ENCODE data around the gene PANK4. TPM values are rescaled to one million over a fixed set of nuclear protein-coding genes. Genes with fewer than 3 reads are reported as not detected.
"Not testable (repeated sequence)": the region's sequence is repeated elsewhere in the genome, so short reads cannot be mapped to it uniquely, and the experiment has no call there.

The PANK4 gene
- total RNA-seq: 10 to 100 TPM; 25.7 to 29.0 TPM
- 10 to 100 TPM; 35.5 to 37.9 TPM for polyA plus RNA-seq (ENCODE audit: insufficient read length in 2 of 2)
- long read RNA-seq, donor 1, transcript PANK4-201 (19 exons, 2,677 nt): major isoform, 8 of 8 reads
- long read RNA-seq, donor 1, partial matches to known transcripts: 0 of 8 reads
- long read RNA-seq, donor 1, other reads (novel, unspliced or antisense): 0 of 8 reads
- long read RNA-seq, donor 2, partial matches to known transcripts: 0 of 1 reads
- long read RNA-seq, donor 2, other reads (novel, unspliced or antisense): 0 of 1 reads
- long read RNA-seq, donor 3, partial matches to known transcripts: 8 of 8 reads
- long read RNA-seq, donor 3, other reads (novel, unspliced or antisense): 0 of 8 reads
- long read RNA-seq, donor 4, transcript PANK4-201 (19 exons, 2,677 nt): major isoform, 6 of 6 reads
- long read RNA-seq, donor 4, partial matches to known transcripts: 0 of 6 reads
- long read RNA-seq, donor 4, other reads (novel, unspliced or antisense): 0 of 6 reads

- Histone ChIP-seq H3K4me3 (ENCODE audit: low read depth, low read length) (peak within 1 kb of the TSS; percentile 69), H3K9me3 (ENCODE audit: control insufficient read depth, insufficient read depth, low read length) (no peaks in the 10 kb centered on the region), H3K4me1 (ENCODE audit: control insufficient read depth, insufficient read depth, low read length) (peaks cover 65% of the 10 kb centered on the region), H3K27ac (ENCODE audit: low read depth, low read length) (peak within 1 kb of the TSS; percentile 79), H3K36me3 (ENCODE audit: control insufficient read depth, insufficient read depth, low read length) (peaks cover 30% of the 10 kb centered on the region), H3K27me3 (ENCODE audit: control insufficient read depth, insufficient read depth, low read length) (peaks cover 7% of the 10 kb centered on the region)
- DNase-seq (ENCODE audit: low read depth in 4 of 6, low spot score in 6 of 6): peak in 3 of 6 donors; percentile 92 to 98 (median 98)
- under 1% methylated on average over 101 of the region's 107 CpGs for WGBS (ENCODE audit: insufficient coverage)
Observed at GRCh38 chr1:2525920-2526823, at the start of gene PANK4. Gene PANK4, minus strand, starts transcription at chr1:2526596. Its CDS starts 9 bp downstream, at chr1:2526587.

- peaks cover 5% of the 10 kb centered on the region for H3K9me3 ChIP-seq (ENCODE audit: control insufficient read depth, insufficient read depth, low read length)
- 96% methylated on average over 5 of the region's 9 CpGs for WGBS (ENCODE audit: insufficient coverage)
- H3K4me1 ChIP-seq (ENCODE audit: control insufficient read depth, insufficient read depth, low read length): peaks cover 9% of the 10 kb centered on the region
- DNase-seq (ENCODE audit: low read depth in 4 of 6, low spot score in 6 of 6): no peak
- H3K4me3 ChIP-seq (ENCODE audit: low read depth, low read length): no peak overlapping the region
- H3K36me3 ChIP-seq (ENCODE audit: control insufficient read depth, insufficient read depth, low read length): no peaks in the 10 kb centered on the region
- H3K27me3 ChIP-seq (ENCODE audit: control insufficient read depth, insufficient read depth, low read length): no peaks in the 10 kb centered on the region
- no peak overlapping the region for H3K27ac ChIP-seq (ENCODE audit: low read depth, low read length)
Observed at GRCh38 chr1:2574350-2574749, 48.0 kb upstream of the PANK4 start.

- 93% methylated on average over 8 of the region's 8 CpGs for WGBS (ENCODE audit: insufficient coverage)
- no peaks in the 10 kb centered on the region for H3K27me3 ChIP-seq (ENCODE audit: control insufficient read depth, insufficient read depth, low read length)
- H3K9me3 ChIP-seq (ENCODE audit: control insufficient read depth, insufficient read depth, low read length): peaks cover 5% of the 10 kb centered on the region
- DNase-seq (ENCODE audit: low read depth in 4 of 6, low spot score in 6 of 6): no peak
- peaks cover 7% of the 10 kb centered on the region for H3K4me1 ChIP-seq (ENCODE audit: control insufficient read depth, insufficient read depth, low read length)
- no peak overlapping the region for H3K27ac ChIP-seq (ENCODE audit: low read depth, low read length)
- no peaks in the 10 kb centered on the region for H3K36me3 ChIP-seq (ENCODE audit: control insufficient read depth, insufficient read depth, low read length)
- H3K4me3 ChIP-seq (ENCODE audit: low read depth, low read length): no peak overlapping the region
Observed at GRCh38 chr1:2573250-2573920, 47.0 kb upstream of the PANK4 start.

GRCh38 chr1:2571348-2571747, 45.0 kb upstream of the PANK4 start:
- Histone ChIP-seq H3K9me3 (ENCODE audit: control insufficient read depth, insufficient read depth, low read length) (peaks cover 5% of the 10 kb centered on the region), H3K27me3 (ENCODE audit: control insufficient read depth, insufficient read depth, low read length) (no peaks in the 10 kb centered on the region), H3K27ac (ENCODE audit: low read depth, low read length) (no peak overlapping the region), H3K4me3 (ENCODE audit: low read depth, low read length) (no peak overlapping the region), H3K4me1 (ENCODE audit: control insufficient read depth, insufficient read depth, low read length) (no peaks in the 10 kb centered on the region), H3K36me3 (ENCODE audit: control insufficient read depth, insufficient read depth, low read length) (no peaks in the 10 kb centered on the region)
- DNase-seq (ENCODE audit: low read depth in 4 of 6, low spot score in 6 of 6): no peak
- 93% methylated on average over 9 of the region's 9 CpGs for WGBS (ENCODE audit: insufficient coverage)

GRCh38 chr1:2570332-2570731, 43.9 kb upstream of the PANK4 start:
- no peak overlapping the region for H3K4me3 ChIP-seq (ENCODE audit: low read depth, low read length)
- H3K36me3 ChIP-seq (ENCODE audit: control insufficient read depth, insufficient read depth, low read length): no peaks in the 10 kb centered on the region
- no peaks in the 10 kb centered on the region for H3K4me1 ChIP-seq (ENCODE audit: control insufficient read depth, insufficient read depth, low read length)
- peaks cover 5% of the 10 kb centered on the region for H3K9me3 ChIP-seq (ENCODE audit: control insufficient read depth, insufficient read depth, low read length)
- DNase-seq (ENCODE audit: low read depth in 4 of 6, low spot score in 6 of 6): no peak
- H3K27ac ChIP-seq (ENCODE audit: low read depth, low read length): no peak overlapping the region
- WGBS (ENCODE audit: insufficient coverage): 77% methylated on average over 17 of the region's 17 CpGs
- H3K27me3 ChIP-seq (ENCODE audit: control insufficient read depth, insufficient read depth, low read length): no peaks in the 10 kb centered on the region

GRCh38 chr1:2569703-2570102, 43.3 kb upstream of the PANK4 start:
- WGBS (ENCODE audit: insufficient coverage): 78% methylated on average over 9 of the region's 13 CpGs
- not testable (repeated sequence) for H3K27ac ChIP-seq (ENCODE audit: low read depth, low read length); H3K27me3 ChIP-seq (ENCODE audit: control insufficient read depth, insufficient read depth, low read length); H3K9me3 ChIP-seq (ENCODE audit: control insufficient read depth, insufficient read depth, low read length); DNase-seq (ENCODE audit: low read depth in 4 of 6, low spot score in 6 of 6); H3K4me1 ChIP-seq (ENCODE audit: control insufficient read depth, insufficient read depth, low read length); H3K4me3 ChIP-seq (ENCODE audit: low read depth, low read length); H3K36me3 ChIP-seq (ENCODE audit: control insufficient read depth, insufficient read depth, low read length)

- no peak overlapping the region for H3K4me3 ChIP-seq (ENCODE audit: low read depth, low read length)
- whole genome bisulfite sequencing (ENCODE audit: insufficient coverage): 66% methylated on average over 13 of the region's 17 CpGs
- no peak for DNase-seq (ENCODE audit: low read depth in 4 of 6, low spot score in 6 of 6)
Observed at GRCh38 chr1:2569060-2569459, 42.7 kb upstream of the PANK4 start.

GRCh38 chr1:2568187-2568816, 41.9 kb upstream of the PANK4 start:
- WGBS (ENCODE audit: insufficient coverage): 51% methylated on average over 3 of the region's 17 CpGs

More at GRCh38 chr1:2569060-2569459, 42.7 kb upstream of the PANK4 start:
- Histone ChIP-seq H3K27ac (ENCODE audit: low read depth, low read length) (no peak overlapping the region), H3K36me3 (ENCODE audit: control insufficient read depth, insufficient read depth, low read length) (no peaks in the 10 kb centered on the region), H3K9me3 (ENCODE audit: control insufficient read depth, insufficient read depth, low read length) (peaks cover 5% of the 10 kb centered on the region), H3K27me3 (ENCODE audit: control insufficient read depth, insufficient read depth, low read length) (no peaks in the 10 kb centered on the region), H3K4me1 (ENCODE audit: control insufficient read depth, insufficient read depth, low read length) (no peaks in the 10 kb centered on the region)

More at GRCh38 chr1:2568187-2568816, 41.9 kb upstream of the PANK4 start:
- not testable (repeated sequence) for H3K4me1 ChIP-seq (ENCODE audit: control insufficient read depth, insufficient read depth, low read length); H3K4me3 ChIP-seq (ENCODE audit: low read depth, low read length); DNase-seq (ENCODE audit: low read depth in 4 of 6, low spot score in 6 of 6); H3K36me3 ChIP-seq (ENCODE audit: control insufficient read depth, insufficient read depth, low read length); H3K9me3 ChIP-seq (ENCODE audit: control insufficient read depth, insufficient read depth, low read length); H3K27me3 ChIP-seq (ENCODE audit: control insufficient read depth, insufficient read depth, low read length); H3K27ac ChIP-seq (ENCODE audit: low read depth, low read length)
